Activated CD4-positive, alpha-beta memory T cell treated with anti-CD3 and anti-CD28 coated beads, Interleukin-2, amount 10 ng/mL, durations not matched to agents 7 days and 5 days (primary cell): ENCODE data around the gene ETFRF1. TPM values are rescaled to one million over a fixed set of nuclear protein-coding genes. Genes with fewer than 3 reads are reported as not detected.

Experiments used
- CTCF ChIA-PET: fragments of 350-600 bp; sonication (Branson Sonifier 250); formaldehyde crosslinking; loops from one replicate; lab custom pipeline; 2021; ENCODE audit warnings: antibody characterized with exemption, inconsistent platforms; lab: Charles Lee
- POLR2A ChIA-PET: fragments of 350-600 bp; sonication (Branson Sonifier 250); formaldehyde crosslinking; loops from one replicate; lab custom pipeline; 2021; ENCODE audit warnings: antibody characterized with exemption; lab: Charles Lee
- DNase-seq: peaks from one replicate; pipeline ENCODE4 v3.0.0-alpha.2; 2020
- H3K27ac Mint-ChIP-seq: one replicate; pipeline ENCODE4 v1.8.0; 2021; ENCODE audit warnings: mild to moderate bottlenecking, mixed read lengths
- H3K27me3 Mint-ChIP-seq: one replicate; pipeline ENCODE4 v1.8.0; 2021; ENCODE audit warnings: mixed read lengths
- H3K36me3 Mint-ChIP-seq: one replicate; pipeline ENCODE4 v1.8.0; 2021; ENCODE audit warnings: low read depth, mixed read lengths
- H3K4me1 Mint-ChIP-seq: one replicate; pipeline ENCODE4 v1.8.0; 2021; ENCODE audit warnings: mixed read lengths
- H3K4me3 Mint-ChIP-seq: one replicate; pipeline ENCODE4 v1.8.0; 2021; ENCODE audit warnings: mild to moderate bottlenecking, mixed read lengths
- H3K9me3 Mint-ChIP-seq: one replicate; pipeline ENCODE4 v1.8.0; 2021; ENCODE audit warnings: mixed read lengths
- total RNA-seq, 2 experiments: library from RNA; stranded (reverse); gene quantifications; one replicate each; pipeline ENCODE4 v1.2.3, GENCODE V29; 2021

ETFRF1 gene
- total RNA-seq, 2 experiments from 2014 or later = 10.9 to 11.3 TPM

DNA sequence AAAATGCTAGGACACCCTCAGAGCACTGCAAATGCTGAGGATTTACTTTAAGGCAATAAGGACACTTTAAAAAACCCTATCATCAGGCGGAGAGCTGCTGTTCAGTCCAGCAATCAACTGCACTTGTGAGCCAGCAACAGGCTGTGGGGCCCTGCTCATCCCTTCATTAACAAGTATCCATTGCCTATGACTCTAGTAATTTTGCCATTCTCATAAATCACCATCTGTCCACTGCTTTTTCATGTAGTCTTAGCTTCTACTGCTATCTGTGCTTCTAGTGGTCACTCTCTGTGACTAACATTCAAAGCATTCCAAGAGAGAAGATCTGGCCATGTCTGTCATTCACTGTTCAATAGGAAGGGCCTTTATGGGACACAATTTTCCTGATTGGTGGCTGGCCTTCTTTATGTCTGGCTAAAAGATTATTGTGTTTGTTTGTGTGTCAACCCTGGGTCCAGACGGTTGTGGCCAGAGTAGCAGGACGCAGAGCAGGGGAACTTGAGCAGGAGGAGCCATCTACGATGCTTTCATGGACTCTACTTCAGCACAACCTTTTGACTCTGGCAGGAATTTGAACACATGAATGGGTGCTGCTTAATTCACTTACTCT is 59.3 kb downstream of the ETFRF1 start:
- Mint-ChIP-seq H3K36me3 (no peaks in the 10 kb centered on the region), H3K4me1 (peaks cover 21% of the 10 kb centered on the region), H3K27me3 (peaks cover 11% of the 10 kb centered on the region), H3K27ac (no peak overlapping the region), H3K9me3 (no peaks in the 10 kb centered on the region), H3K4me3 (no peak overlapping the region)
- CTCF ChIA-PET = no interaction called here
- POLR2A ChIA-PET = no interaction called here
- no peak for DNase-seq

Other genes starting within 250 kb of the ETFRF1 start
- gene BCAT1, start 246.1 kb upstream of the ETFRF1 start, total RNA-seq = 10 to 100 TPM; 22.8 to 24.8 TPM
- gene DNAI7, start 77 bp upstream of the ETFRF1 start, total RNA-seq = not detected
- gene KRAS, start 55.7 kb downstream of the ETFRF1 start, total RNA-seq = 10 to 100 TPM; 38.5 to 40.5 TPM